ENCODE results near the gene PSMD1.

PSMD1 gene

DNA sequence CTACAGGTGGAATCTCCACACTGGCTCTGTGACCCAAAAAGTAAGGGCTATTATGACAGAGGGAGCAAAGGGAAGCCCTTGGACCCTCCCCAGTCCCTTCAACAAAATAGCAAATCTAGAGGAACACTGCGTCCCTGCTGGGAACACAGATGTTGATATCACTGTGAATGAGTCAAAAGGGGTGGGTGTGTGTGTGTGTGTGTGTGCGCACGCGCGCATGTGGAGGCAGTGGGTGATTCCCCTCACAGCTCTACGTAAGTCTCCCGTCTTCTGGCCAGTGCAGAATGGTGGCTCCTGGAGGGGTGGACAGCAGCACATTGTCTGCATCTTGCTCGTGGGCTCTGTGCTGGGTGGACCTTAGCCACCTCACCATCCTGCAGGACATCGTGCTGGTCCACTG is 27.1 kb upstream of the PSMD1 start:
- TF ChIP-seq, protein P1, sequence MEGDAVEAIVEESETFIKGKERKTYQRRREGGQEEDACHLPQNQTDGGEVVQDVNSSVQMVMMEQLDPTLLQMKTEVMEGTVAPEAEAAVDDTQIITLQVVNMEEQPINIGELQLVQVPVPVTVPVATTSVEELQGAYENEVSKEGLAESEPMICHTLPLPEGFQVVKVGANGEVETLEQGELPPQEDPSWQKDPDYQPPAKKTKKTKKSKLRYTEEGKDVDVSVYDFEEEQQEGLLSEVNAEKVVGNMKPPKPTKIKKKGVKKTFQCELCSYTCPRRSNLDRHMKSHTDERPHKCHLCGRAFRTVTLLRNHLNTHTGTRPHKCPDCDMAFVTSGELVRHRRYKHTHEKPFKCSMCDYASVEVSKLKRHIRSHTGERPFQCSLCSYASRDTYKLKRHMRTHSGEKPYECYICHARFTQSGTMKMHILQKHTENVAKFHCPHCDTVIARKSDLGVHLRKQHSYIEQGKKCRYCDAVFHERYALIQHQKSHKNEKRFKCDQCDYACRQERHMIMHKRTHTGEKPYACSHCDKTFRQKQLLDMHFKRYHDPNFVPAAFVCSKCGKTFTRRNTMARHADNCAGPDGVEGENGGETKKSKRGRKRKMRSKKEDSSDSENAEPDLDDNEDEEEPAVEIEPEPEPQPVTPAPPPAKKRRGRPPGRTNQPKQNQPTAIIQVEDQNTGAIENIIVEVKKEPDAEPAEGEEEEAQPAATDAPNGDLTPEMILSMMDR (conservative IDR thresholded peaks at IDR 0.05): no peak
- no peak for TF ChIP-seq ZFX (IDR thresholded peaks at IDR 0.05)
- H3K27ac ChIP-seq: peak overlapping the region; percentile 56

DNA sequence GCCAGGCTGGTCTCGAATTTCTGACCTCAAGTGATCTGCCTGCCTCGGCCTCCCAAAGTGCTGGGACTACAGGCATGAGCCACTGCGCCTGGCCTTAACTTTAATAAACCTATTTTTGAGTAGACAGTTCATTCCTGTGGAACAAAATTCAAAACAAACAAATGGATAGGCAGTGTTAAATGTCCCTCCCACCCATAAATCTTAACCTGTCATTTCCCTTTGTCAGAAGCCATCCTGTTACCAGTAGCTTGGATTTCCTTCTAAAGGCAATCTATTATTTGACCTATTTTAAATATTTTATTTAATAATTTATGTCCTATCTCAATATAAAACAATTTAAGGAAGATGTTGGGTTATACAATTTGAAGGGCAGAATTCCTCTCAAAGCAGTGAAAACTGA is 25.9 kb upstream of the PSMD1 start:
- TF ChIP-seq ZFX (IDR thresholded peaks at IDR 0.05): no peak
- TF ChIP-seq, protein P1 (conservative IDR thresholded peaks at IDR 0.05): no peak
- H3K27ac ChIP-seq: peak overlapping the region; percentile 58; the same call in 1 of the 2 replicates

DNA sequence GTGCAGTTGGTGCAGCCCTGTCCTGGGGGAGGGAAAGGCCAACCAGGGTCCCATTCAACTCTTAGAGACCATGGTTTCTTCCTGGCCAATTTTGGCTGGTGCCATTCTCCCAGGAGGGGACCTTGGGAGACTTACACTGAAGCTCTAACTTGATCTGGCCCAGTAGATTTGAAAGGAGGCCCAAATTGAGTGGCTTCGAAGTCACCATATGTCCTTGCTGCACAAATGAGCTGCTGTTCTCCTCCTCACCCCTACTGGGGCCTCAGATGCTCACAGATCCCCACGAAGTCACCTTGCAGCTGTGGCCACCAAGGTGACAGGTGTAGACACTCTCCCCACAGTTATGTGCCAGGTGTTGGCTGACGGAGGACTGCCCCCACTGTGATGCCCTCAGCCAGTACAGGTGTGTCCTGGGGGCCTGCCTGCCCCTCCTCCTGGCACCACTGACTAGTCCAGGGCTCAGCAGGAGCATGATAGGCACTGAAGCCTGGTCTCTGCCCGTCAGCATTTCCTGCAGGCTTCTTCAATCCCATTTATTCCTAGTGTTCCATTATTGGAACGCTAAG is 24.0 kb upstream of the PSMD1 start:
- H3K27ac ChIP-seq: peak overlapping the region; percentile 68
- TF ChIP-seq ZFX (IDR thresholded peaks at IDR 0.05): no peak
- TF ChIP-seq, protein P1 (conservative IDR thresholded peaks at IDR 0.05): no peak

DNA sequence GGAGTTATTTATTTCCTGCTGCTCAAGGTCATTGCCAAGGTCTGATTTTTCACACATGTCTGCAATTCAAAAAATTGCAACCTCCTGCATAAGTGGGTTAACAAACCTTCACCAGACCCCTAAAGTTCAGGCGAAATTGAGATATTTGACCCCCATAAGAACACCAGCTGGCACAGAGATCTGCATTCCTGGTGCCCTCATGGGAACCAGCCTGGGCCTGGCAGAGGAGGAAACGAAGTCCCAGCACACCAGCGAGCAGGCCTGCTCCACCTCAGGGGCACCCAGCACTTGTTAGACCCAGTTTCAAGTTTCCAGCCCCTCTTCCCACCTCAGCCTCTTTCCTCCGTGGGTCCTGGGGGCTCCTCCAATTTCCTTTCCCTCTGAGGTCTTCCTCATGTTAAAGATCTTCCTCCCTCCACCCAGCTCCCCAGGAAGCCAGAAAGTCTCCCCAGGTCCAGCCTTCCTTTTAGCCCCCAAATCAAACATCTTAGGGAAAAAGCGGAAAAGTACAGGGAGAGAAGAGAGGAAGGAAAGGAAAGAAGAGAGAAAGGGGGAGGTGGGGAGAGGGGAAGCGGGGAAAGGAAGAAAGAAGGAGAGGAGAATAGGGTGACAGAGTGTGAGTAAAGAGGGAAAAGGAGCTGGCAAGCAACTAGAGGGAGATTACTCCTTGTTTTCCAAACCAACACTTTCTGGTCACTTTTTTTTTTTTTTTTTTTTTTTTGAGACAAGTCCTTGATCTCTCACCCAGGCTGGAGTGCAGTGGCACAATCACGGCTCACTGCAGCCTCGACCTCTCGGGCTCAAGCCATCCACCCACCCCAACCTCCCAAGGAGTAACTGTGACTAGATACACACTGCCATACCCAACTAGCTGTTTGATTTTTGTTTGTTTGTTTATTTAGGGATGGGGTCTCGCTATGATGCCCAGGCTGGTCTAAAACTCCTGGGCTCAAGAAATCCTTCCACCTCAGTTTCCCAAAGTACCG is 23.2 kb upstream of the PSMD1 start:
- peak overlapping the region; percentile 68 for H3K27ac ChIP-seq
- no peak for TF ChIP-seq ZFX (IDR thresholded peaks at IDR 0.05)
- TF ChIP-seq, protein P1 (conservative IDR thresholded peaks at IDR 0.05): no peak

DNA sequence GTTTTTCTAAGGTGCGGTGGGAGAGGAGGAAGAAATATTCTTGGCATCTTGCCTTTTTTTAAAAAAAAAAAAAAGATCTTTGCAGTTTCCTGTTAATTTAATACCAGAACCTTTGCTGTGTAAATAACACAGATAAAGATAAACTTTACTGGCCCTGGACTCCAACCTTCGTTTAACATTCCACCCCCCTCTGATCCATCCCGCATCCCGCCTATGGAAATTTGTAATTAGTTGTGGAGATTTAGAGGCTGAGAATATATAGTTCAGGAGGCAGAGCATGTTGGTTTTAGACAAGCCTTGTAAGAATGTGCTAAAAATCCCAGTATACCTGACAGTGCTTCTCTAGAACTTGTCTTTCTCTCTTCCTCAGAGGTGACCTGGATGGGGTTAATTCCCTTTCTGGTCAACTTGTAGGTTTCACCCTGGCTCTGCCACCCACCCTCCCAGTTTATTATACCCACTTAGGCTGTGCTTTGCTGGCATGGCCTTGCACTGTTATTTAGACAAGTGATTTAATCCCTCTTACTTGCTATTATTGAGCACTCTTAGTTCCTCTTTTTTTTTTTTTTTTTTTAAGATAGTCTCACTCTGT is 22.3 kb upstream of the PSMD1 start:
- TF ChIP-seq ZFX (IDR thresholded peaks at IDR 0.05): no peak
- TF ChIP-seq, protein P1 (conservative IDR thresholded peaks at IDR 0.05): no peak

DNA sequence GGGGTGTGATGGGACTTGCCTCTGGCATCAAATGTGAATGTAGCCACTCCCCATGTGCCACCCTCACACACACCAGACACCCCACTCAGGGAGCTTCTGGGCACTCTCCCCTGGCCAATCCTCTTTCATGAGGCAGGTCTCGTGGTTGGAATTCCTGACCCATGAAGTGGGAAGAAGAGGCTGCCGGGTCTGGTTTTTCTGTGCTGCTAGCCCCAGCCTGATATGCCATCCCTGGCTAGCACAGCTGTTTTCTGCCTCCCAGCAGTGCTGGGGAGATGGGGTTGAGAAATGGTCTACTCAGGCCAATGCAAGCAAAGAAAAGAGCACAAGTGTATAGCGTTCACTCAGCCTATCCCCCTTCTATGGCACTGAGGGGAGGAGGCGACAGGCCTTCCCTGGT is 20.5 kb upstream of the PSMD1 start:
- TF ChIP-seq, protein P1 (conservative IDR thresholded peaks at IDR 0.05): no peak
- no peak for TF ChIP-seq ZFX (IDR thresholded peaks at IDR 0.05)
- no peak overlapping the region; the same call in 1 of the 2 replicates for H3K27ac ChIP-seq

More for the DNA sequence above, 22.3 kb upstream of the PSMD1 start:
- H3K27ac ChIP-seq: peak overlapping the region; percentile 51

Data from C4-2B (cell line).